Activated CD4-positive, alpha-beta T cell treated with anti-CD3 and anti-CD28 coated beads for 36 hours (primary cell): ENCODE data around the gene DNAJC3. TPM values are rescaled to one million over a fixed set of nuclear protein-coding genes. Genes with fewer than 3 reads are reported as not detected.
"Not testable (repeated sequence)": the region's sequence is repeated elsewhere in the genome, so short reads cannot be mapped to it uniquely, and the experiment has no call there.

ENCODE experiments used
- ATAC-seq: fragments of 200-7000 bp; cut with Tn5 transposase; one replicate; pipeline ENCODE4 v1.10.0; 2021; ENCODE audit warnings: mild to moderate bottlenecking, moderate library complexity
- CTCF ChIA-PET: fragments of 350-600 bp; sonication (Branson Sonifier 250); formaldehyde crosslinking; loops from one replicate; lab custom pipeline; 2021; ENCODE audit warnings: antibody characterized with exemption; lab: Charles Lee
- POLR2A ChIA-PET: fragments of 350-600 bp; sonication (Branson Sonifier 250); formaldehyde crosslinking; loops from one replicate; lab custom pipeline; 2021; ENCODE audit warnings: antibody characterized with exemption, inconsistent platforms; lab: Charles Lee
- DNase-seq: peaks from one replicate; pipeline ENCODE4 v3.0.0-alpha.2; 2020
- H3K27ac Mint-ChIP-seq: one replicate; pipeline ENCODE4 v1.8.0; 2021; ENCODE audit warnings: mixed read lengths
- H3K27me3 Mint-ChIP-seq: one replicate; pipeline ENCODE4 v1.8.0; 2021; ENCODE audit warnings: mixed read lengths
- H3K36me3 Mint-ChIP-seq: one replicate; pipeline ENCODE4 v1.8.0; 2021; ENCODE audit warnings: low read depth, mixed read lengths
- H3K4me1 Mint-ChIP-seq: one replicate; pipeline ENCODE4 v1.8.0; 2021; ENCODE audit warnings: mixed read lengths
- H3K4me3 Mint-ChIP-seq: one replicate; pipeline ENCODE4 v1.8.0; 2021; ENCODE audit warnings: mild to moderate bottlenecking, moderate library complexity, mixed read lengths
- H3K9me3 Mint-ChIP-seq: one replicate; pipeline ENCODE4 v1.8.0; 2021; ENCODE audit warnings: low read depth, mixed read lengths
- intact Hi-C, 2 experiments: fragments of 100-400 bp; cut with DNase I in 1 of 2; cut with micrococcal nuclease in 1 of 2; formaldehyde crosslinking; loops; one replicate each; pipeline versions ENCODE4 v1.14.2 to v1.15.1; 2022 to 2024; cut with DNase I, micrococcal nuclease
- total RNA-seq, 2 experiments: library from RNA; stranded (reverse); gene quantifications; one replicate each; pipeline ENCODE4 v1.2.3, GENCODE V29; 2021

Gene DNAJC3
- total RNA-seq, 2 experiments from 2014 or later = 13.4 to 16.3 TPM

GRCh38 chr13:95703576-95703975, 26.6 kb downstream of the DNAJC3 start:
- CTCF ChIA-PET = interaction anchor here (0.7 to 1.2 kb wide), 2 partner anchors 46 to 131 kb away, joined by 3 to 4 read pairs; no protein-coding TSS in a partner anchor
- DNase-seq (no peak), ATAC-seq (no peak)
- intact Hi-C loops = loop anchor here in 1 of 2 experiments (2.0 kb wide), 1 partner anchor 27 kb away; the partner anchor contains the start of gene DNAJC3
- peaks cover 70% of the 10 kb centered on the region for H3K4me1 Mint-ChIP-seq
- H3K4me3 Mint-ChIP-seq = no peak overlapping the region
- H3K9me3 Mint-ChIP-seq = no peaks in the 10 kb centered on the region
- no peaks in the 10 kb centered on the region for H3K27me3 Mint-ChIP-seq
- H3K27ac Mint-ChIP-seq = no peak overlapping the region
- peaks cover 5% of the 10 kb centered on the region for H3K36me3 Mint-ChIP-seq
- POLR2A ChIA-PET = no interaction called here

- ChIA-PET POLR2A (no interaction called here), CTCF (no interaction called here)
- intact Hi-C loops = no loop called here
- Mint-ChIP-seq H3K9me3 (no peaks in the 10 kb centered on the region), H3K27me3 (no peaks in the 10 kb centered on the region), H3K4me3 (no peak overlapping the region), H3K4me1 (peaks cover 60% of the 10 kb centered on the region), H3K27ac (no peak overlapping the region), H3K36me3 (peaks cover 5% of the 10 kb centered on the region)
- no peak for ATAC-seq
- DNase-seq = no peak
These were observed 27.6 kb downstream of the DNAJC3 start for GRCh38 chr13:95704510-95704909.

- intact Hi-C loops = no loop called here
- Mint-ChIP-seq H3K27ac (no peak overlapping the region), H3K4me3 (no peak overlapping the region), H3K27me3 (no peaks in the 10 kb centered on the region), H3K4me1 (peaks cover 48% of the 10 kb centered on the region), H3K9me3 (no peaks in the 10 kb centered on the region), H3K36me3 (peaks cover 15% of the 10 kb centered on the region)
- ChIA-PET CTCF (interaction anchor here (0.7 kb wide), 1 partner anchor 552 kb away, joined by 4 read pairs; no protein-coding TSS in a partner anchor), POLR2A (no interaction called here)
- ATAC-seq = no peak
- no peak for DNase-seq
These were observed 29.4 kb downstream of the DNAJC3 start for GRCh38 chr13:95706356-95706755.

- no peak for DNase-seq
- ChIA-PET CTCF (interaction anchor here (0.7 to 0.8 kb wide), 2 partner anchors 27 to 552 kb away, joined by 3 to 4 read pairs; no protein-coding TSS in a partner anchor), POLR2A (no interaction called here)
- Mint-ChIP-seq H3K27ac (no peak overlapping the region), H3K9me3 (no peaks in the 10 kb centered on the region), H3K27me3 (no peaks in the 10 kb centered on the region), H3K4me3 (no peak overlapping the region), H3K4me1 (peaks cover 45% of the 10 kb centered on the region), H3K36me3 (peaks cover 22% of the 10 kb centered on the region)
- intact Hi-C loops = no loop called here
- no peak for ATAC-seq
These were observed 30.1 kb downstream of the DNAJC3 start for GRCh38 chr13:95707035-95707434.

- CTCF ChIA-PET = interaction anchor here (0.8 kb wide), 1 partner anchor 27 kb away, joined by 3 read pairs; no protein-coding TSS in a partner anchor
- ATAC-seq = no peak
- no peaks in the 10 kb centered on the region for H3K27me3 Mint-ChIP-seq
- POLR2A ChIA-PET = interaction anchor here (0.6 kb wide), 1 partner anchor 43 kb away, joined by 3 read pairs; no protein-coding TSS in a partner anchor
- no peak overlapping the region for H3K4me3 Mint-ChIP-seq
- H3K9me3 Mint-ChIP-seq = no peaks in the 10 kb centered on the region
- H3K36me3 Mint-ChIP-seq = peaks cover 26% of the 10 kb centered on the region
- no peak overlapping the region for H3K27ac Mint-ChIP-seq
- peaks cover 40% of the 10 kb centered on the region for H3K4me1 Mint-ChIP-seq
- intact Hi-C loops = no loop called here
- DNase-seq = no peak
These were observed 30.8 kb downstream of the DNAJC3 start for GRCh38 chr13:95707442-95708390.

- POLR2A ChIA-PET = no interaction called here
- ATAC-seq = no peak
- no peak for DNase-seq
- Mint-ChIP-seq H3K27me3 (no peaks in the 10 kb centered on the region), H3K27ac (no peak overlapping the region), H3K4me3 (no peak overlapping the region), H3K36me3 (peaks cover 33% of the 10 kb centered on the region), H3K4me1 (peaks cover 33% of the 10 kb centered on the region), H3K9me3 (no peaks in the 10 kb centered on the region)
- intact Hi-C loops = no loop called here
- CTCF ChIA-PET = interaction anchor here (1.2 to 1.3 kb wide), 2 partner anchors 10 to 84 kb away, joined by 3 to 5 read pairs; no protein-coding TSS in a partner anchor
These were observed 31.4 kb downstream of the DNAJC3 start for GRCh38 chr13:95708391-95708774.

GRCh38 chr13:95708811-95709500, 32.0 kb downstream of the DNAJC3 start:
- no peak overlapping the region for H3K27ac Mint-ChIP-seq
- ATAC-seq = no peak
- H3K36me3 Mint-ChIP-seq = peaks cover 37% of the 10 kb centered on the region
- POLR2A ChIA-PET = interaction anchor here (0.9 kb wide), 1 partner anchor 9 kb away, joined by 3 read pairs; no protein-coding TSS in a partner anchor
- no peak for DNase-seq
- H3K9me3 Mint-ChIP-seq = no peaks in the 10 kb centered on the region
- intact Hi-C loops = no loop called here
- H3K4me3 Mint-ChIP-seq = no peak overlapping the region
- CTCF ChIA-PET = interaction anchor here (1.1 to 1.3 kb wide), 3 partner anchors 8 to 84 kb away, joined by 3 to 5 read pairs (median 3); no protein-coding TSS in a partner anchor
- peaks cover 29% of the 10 kb centered on the region for H3K4me1 Mint-ChIP-seq
- no peaks in the 10 kb centered on the region for H3K27me3 Mint-ChIP-seq

GRCh38 chr13:95710313-95710712, 33.4 kb downstream of the DNAJC3 start:
- DNase-seq (no peak), ATAC-seq (no peak)
- Mint-ChIP-seq H3K9me3 (no peaks in the 10 kb centered on the region), H3K27me3 (no peaks in the 10 kb centered on the region), H3K4me1 (peaks cover 19% of the 10 kb centered on the region), H3K36me3 (peaks cover 38% of the 10 kb centered on the region), H3K4me3 (no peak overlapping the region), H3K27ac (no peak overlapping the region)
- ChIA-PET POLR2A (no interaction called here), CTCF (interaction anchor here (1.1 to 1.3 kb wide), 2 partner anchors 24 to 30 kb away, joined by 3 to 5 read pairs; no protein-coding TSS in a partner anchor)
- intact Hi-C loops = no loop called here

- DNase-seq, intact Hi-C loops, H3K9me3 Mint-ChIP-seq, POLR2A ChIA-PET, H3K27me3 Mint-ChIP-seq, H3K27ac Mint-ChIP-seq, CTCF ChIA-PET, H3K4me3 Mint-ChIP-seq, ATAC-seq, H3K4me1 Mint-ChIP-seq: not testable (repeated sequence)
- H3K36me3 Mint-ChIP-seq = peaks cover 54% of the 10 kb centered on the region
These were observed 35.9 kb downstream of the DNAJC3 start for GRCh38 chr13:95712846-95713245.

- Mint-ChIP-seq H3K9me3 (no peaks in the 10 kb centered on the region), H3K4me3 (no peak overlapping the region), H3K4me1 (no peaks in the 10 kb centered on the region), H3K27ac (no peak overlapping the region), H3K36me3 (peaks cover 56% of the 10 kb centered on the region), H3K27me3 (no peaks in the 10 kb centered on the region)
- intact Hi-C loops = no loop called here
- ATAC-seq (no peak), DNase-seq (no peak)
- CTCF ChIA-PET = no interaction called here
- POLR2A ChIA-PET = no interaction called here
These were observed 36.7 kb downstream of the DNAJC3 start for GRCh38 chr13:95713651-95714050.

GRCh38 chr13:95714142-95714832, 37.3 kb downstream of the DNAJC3 start:
- no peaks in the 10 kb centered on the region for H3K9me3 Mint-ChIP-seq
- ChIA-PET CTCF (no interaction called here), POLR2A (no interaction called here)
- no peak overlapping the region for H3K27ac Mint-ChIP-seq
- DNase-seq (no peak), ATAC-seq (no peak)
- H3K36me3 Mint-ChIP-seq = peaks cover 62% of the 10 kb centered on the region
- H3K27me3 Mint-ChIP-seq = no peaks in the 10 kb centered on the region
- intact Hi-C loops = no loop called here
- no peak overlapping the region for H3K4me3 Mint-ChIP-seq
- H3K4me1 Mint-ChIP-seq = no peaks in the 10 kb centered on the region
